ENCODE results near the gene HAVCR1. TPM values are rescaled to one million over a fixed set of nuclear protein-coding genes. Genes with fewer than 3 reads are reported as not detected.
"Not testable (repeated sequence)": the region's sequence is repeated elsewhere in the genome, so short reads cannot be mapped to it uniquely, and the experiment has no call there.

HAVCR1 gene
- total RNA-seq, 1 donor from 2014 or later: 0.92 TPM

GRCh38 chr5:157020511-157021222 lies 38.2 kb downstream of the HAVCR1 start:
- Mint-ChIP-seq H3K4me1 (ENCODE audit: unreplicated experiment) (no peaks in the 10 kb centered on the region), H3K4me3 (no peak overlapping the region), H3K9me3 (no peaks in the 10 kb centered on the region), H3K36me3 (no peaks in the 10 kb centered on the region), H3K27me3 (peaks cover 4% of the 10 kb centered on the region), H3K27ac (no peak overlapping the region)
- TF ChIP-seq CTCF (conservative IDR thresholded peaks at IDR 0.05): no peak
- DNase-seq (ENCODE audit: extremely low spot score, unreplicated experiment): no peak

- no peak for DNase-seq (ENCODE audit: extremely low spot score, unreplicated experiment)
- Mint-ChIP-seq H3K4me3 (no peak overlapping the region), H3K27me3 (peaks cover under 1% of the 10 kb centered on the region), H3K27ac (no peak overlapping the region), H3K9me3 (no peaks in the 10 kb centered on the region), H3K4me1 (ENCODE audit: unreplicated experiment) (no peaks in the 10 kb centered on the region), H3K36me3 (no peaks in the 10 kb centered on the region)
- no peak for TF ChIP-seq CTCF (conservative IDR thresholded peaks at IDR 0.05)
Observed at GRCh38 chr5:157020002-157020401, 38.9 kb downstream of the HAVCR1 start.

GRCh38 chr5:157014143-157014542 lies 44.8 kb downstream of the HAVCR1 start:
- not testable (repeated sequence) for H3K27ac Mint-ChIP-seq

GRCh38 chr5:157006262-157006661 lies 52.7 kb downstream of the HAVCR1 start:
- Mint-ChIP-seq H3K9me3 (peaks cover 7% of the 10 kb centered on the region), H3K27me3 (no peaks in the 10 kb centered on the region), H3K27ac (no peak overlapping the region), H3K4me3 (no peak overlapping the region), H3K4me1 (ENCODE audit: unreplicated experiment) (no peaks in the 10 kb centered on the region), H3K36me3 (no peaks in the 10 kb centered on the region)
- no peak for TF ChIP-seq CTCF (conservative IDR thresholded peaks at IDR 0.05)
- DNase-seq (ENCODE audit: extremely low spot score, unreplicated experiment): no peak

More at GRCh38 chr5:157014143-157014542, 44.8 kb downstream of the HAVCR1 start:
- not testable (repeated sequence) for DNase-seq (ENCODE audit: extremely low spot score, unreplicated experiment); H3K4me3 Mint-ChIP-seq; H3K4me1 Mint-ChIP-seq (ENCODE audit: unreplicated experiment); H3K27me3 Mint-ChIP-seq; H3K36me3 Mint-ChIP-seq; H3K9me3 Mint-ChIP-seq

GRCh38 chr5:157004893-157005551 lies 53.9 kb downstream of the HAVCR1 start:
- no peak for TF ChIP-seq CTCF (conservative IDR thresholded peaks at IDR 0.05)
- Mint-ChIP-seq H3K36me3 (no peaks in the 10 kb centered on the region), H3K9me3 (peaks cover 5% of the 10 kb centered on the region), H3K4me1 (ENCODE audit: unreplicated experiment) (no peaks in the 10 kb centered on the region), H3K4me3 (no peak overlapping the region), H3K27ac (no peak overlapping the region), H3K27me3 (no peaks in the 10 kb centered on the region)
- DNase-seq (ENCODE audit: extremely low spot score, unreplicated experiment): no peak

- Mint-ChIP-seq H3K27ac (no peak overlapping the region), H3K27me3 (no peaks in the 10 kb centered on the region), H3K4me1 (ENCODE audit: unreplicated experiment) (no peaks in the 10 kb centered on the region), H3K9me3 (peaks cover 6% of the 10 kb centered on the region), H3K4me3 (no peak overlapping the region), H3K36me3 (no peaks in the 10 kb centered on the region)
- no peak for TF ChIP-seq CTCF (conservative IDR thresholded peaks at IDR 0.05)
- DNase-seq (ENCODE audit: extremely low spot score, unreplicated experiment): no peak
Observed at GRCh38 chr5:156991714-156992113, 67.2 kb downstream of the HAVCR1 start.
